OCI-LY7 (cell line): ENCODE results near the gene PALD1. TPM values are rescaled to one million over a fixed set of nuclear protein-coding genes. Genes with fewer than 3 reads are reported as not detected.

Experiments used
- BruUV-seq: library from RNA; stranded (reverse); fragments of 400-500 nt; replicated peaks from 2 replicates; lab custom pipeline; 2021; lab: Mats Ljungman, UMichigan
- CTCF ChIA-PET: fragments of 300-600 bp; sonication (Branson Sonifier 250); formaldehyde crosslinking; loops from one replicate; lab custom pipeline; 2022; ENCODE audit warnings: antibody characterized with exemption; ENCODE audit not compliant: unreplicated experiment; lab: Charles Lee
- POLR2A ChIA-PET: fragments of 300-600 bp; sonication (Branson Sonifier 250); formaldehyde crosslinking; loops from one replicate; lab custom pipeline; 2022; ENCODE audit warnings: antibody characterized with exemption; lab: Charles Lee
- DNase-seq: peaks from one replicate; pipeline ENCODE4 v3.0.0-alpha.2; 2015; ENCODE audit warnings: low spot score
- H2AFZ ChIP-seq: fragments of 200-600 bp; sonication (generic), shearing (Covaris generic); 2 replicates; pipeline ENCODE4 v1.6.1; 2014; ENCODE audit warnings: mild to moderate bottlenecking, antibody characterized with exemption, low read length, moderate library complexity
- H3K27ac ChIP-seq: fragments of 200-600 bp; sonication (generic); 2 replicates; pipeline ENCODE4 v1.5.1; 2014; ENCODE audit warnings: mixed run types, low read depth, mild to moderate bottlenecking, moderate library complexity, low read length, inconsistent platforms; ENCODE audit not compliant: poor library complexity, severe bottlenecking
- H3K36me3 ChIP-seq: fragments of 200-600 bp; sonication (generic); 2 replicates; pipeline ENCODE4 v1.6.1; 2014; ENCODE audit warnings: mild to moderate bottlenecking, antibody characterized with exemption, low read length, moderate library complexity, mixed read lengths; ENCODE audit not compliant: insufficient read depth
- H3K4me1 ChIP-seq: fragments of 200-600 bp; sonication (generic); 2 replicates; pipeline ENCODE4 v1.5.1; 2014; ENCODE audit warnings: mild to moderate bottlenecking, low read length; ENCODE audit not compliant: insufficient read depth, poor library complexity, severe bottlenecking
- H3K4me2 ChIP-seq: fragments of 200-600 bp; sonication (generic); 2 replicates; pipeline ENCODE4 v1.6.1; 2014; ENCODE audit warnings: mild to moderate bottlenecking, low read length
- H3K4me3 ChIP-seq: fragments of 200-600 bp; sonication (generic); 2 replicates; pipeline ENCODE4 v1.5.1; 2014; ENCODE audit warnings: mild to moderate bottlenecking, low read depth, low read length; ENCODE audit not compliant: poor library complexity, severe bottlenecking
- H3K79me2 ChIP-seq: fragments of 200-600 bp; sonication (generic); 2 replicates; pipeline ENCODE4 v1.6.1; 2016; ENCODE audit warnings: low read depth, mild to moderate bottlenecking, low read length, moderate library complexity, mixed read lengths; ENCODE audit not compliant: insufficient read depth
- H3K9me2 ChIP-seq: fragments of 200-600 bp; sonication (generic); 2 replicates; pipeline ENCODE4 v1.6.1; 2016; ENCODE audit warnings: mild to moderate bottlenecking, low read length, mixed read lengths; ENCODE audit not compliant: insufficient read depth
- H3K9me3 ChIP-seq: fragments of 200-600 bp; sonication (generic); 2 replicates; pipeline ENCODE4 v1.6.1; 2014; ENCODE audit warnings: mild to moderate bottlenecking, mixed run types, low read length, mixed read lengths
- H4K20me1 ChIP-seq: fragments of 200-600 bp; sonication (generic); 2 replicates; pipeline ENCODE4 v1.6.1; 2014; ENCODE audit warnings: mild to moderate bottlenecking, antibody characterized with exemption, low read length, moderate library complexity, mixed read lengths; ENCODE audit not compliant: insufficient read depth
- EZH2phosphoT487 ChIP-seq: fragments of 200-600 bp; sonication (generic); IDR thresholded peaks from 2 replicates; pipeline ENCODE4 v1.6.1; 2018; ENCODE audit warnings: low read depth, borderline replicate concordance, mild to moderate bottlenecking, mixed run types, antibody characterized with exemption, low read length, moderate library complexity, mixed read lengths
- intact Hi-C: fragments of 100-400 bp; cut with micrococcal nuclease; formaldehyde crosslinking; loops from one replicate; pipeline ENCODE4 v1.10.0; 2022; ENCODE audit not compliant: unreplicated experiment
- total RNA-seq, 2 experiments: library from RNA; depleted of rRNA in 1 of 2; stranded (reverse); fragments of >200 nt in 1 of 2; shearing (Covaris generic) in 1 of 2; gene quantifications; 2 replicates each; pipeline ENCODE4 v1.2.3, GENCODE V29; 2014 to 2022
- TF ChIP-seq, protein P1 (sequence below): fragments of 200-600 bp; sonication (generic); conservative IDR thresholded peaks from 2 replicates; pipeline ENCODE4 v1.5.1; 2014; ENCODE audit warnings: mild to moderate bottlenecking, antibody characterized with exemption, low read length, moderate library complexity, mixed read lengths

PALD1 gene
- total RNA-seq, 2 experiments from 2014 or later = 52.7 to 66.7 TPM

DNA sequence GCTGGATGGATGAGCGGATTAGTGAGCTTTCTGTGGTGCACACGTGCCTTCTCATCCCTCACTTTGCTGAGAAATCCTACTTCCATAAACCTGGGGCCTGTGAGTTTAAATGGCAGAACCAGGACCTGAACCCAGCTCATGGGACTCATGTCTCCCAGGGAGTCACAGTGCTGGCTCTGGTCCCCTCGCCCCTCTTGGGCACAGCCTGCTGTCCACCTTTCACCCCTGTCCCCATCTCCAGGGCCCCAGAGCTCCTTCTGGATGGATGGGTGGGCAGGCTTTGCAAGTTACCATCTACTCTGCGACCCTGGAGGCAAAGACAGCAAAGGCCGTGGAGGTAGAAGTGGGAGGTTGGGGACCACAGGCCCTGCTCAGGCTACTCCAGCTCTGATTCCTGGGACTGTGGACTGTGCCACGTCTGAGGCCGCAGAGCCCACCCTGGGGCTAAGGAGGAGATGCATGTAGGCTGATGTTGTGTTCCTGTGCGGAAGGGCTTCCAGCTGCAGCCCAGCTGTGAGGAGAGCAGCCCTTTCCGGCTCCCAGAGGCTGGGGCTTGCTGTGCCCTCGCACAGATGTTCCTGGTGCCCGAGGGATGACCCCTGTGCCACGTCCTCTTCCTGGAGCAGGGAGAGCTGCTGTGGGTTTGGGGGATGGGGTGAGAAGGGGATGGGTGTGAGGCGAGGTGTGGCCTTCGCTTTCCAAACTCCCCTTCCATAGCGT, 83.6 kb downstream of the PALD1 start:
- Histone ChIP-seq H3K9me3 (no peaks in the 10 kb centered on the region), H3K4me3 (peak overlapping the region; percentile 33), H3K36me3 (peaks cover 39% of the 10 kb centered on the region; the same call in 1 of the 2 replicates), H4K20me1 (no peaks in the 10 kb centered on the region), H3K4me1 (peaks cover 66% of the 10 kb centered on the region), H3K79me2 (no peaks in the 10 kb centered on the region), H3K4me2 (peak overlapping the region; percentile 56), H3K27ac (peak overlapping the region; percentile 73), H3K9me2 (no peaks in the 10 kb centered on the region), H2AFZ (no peak overlapping the region)
- POLR2A ChIA-PET = interaction anchor here (0.5 to 2.7 kb wide), 6 partner anchors 11 to 197 kb away, joined by 3 to 15 read pairs (median 4); no protein-coding TSS in a partner anchor
- TF ChIP-seq, protein P1, sequence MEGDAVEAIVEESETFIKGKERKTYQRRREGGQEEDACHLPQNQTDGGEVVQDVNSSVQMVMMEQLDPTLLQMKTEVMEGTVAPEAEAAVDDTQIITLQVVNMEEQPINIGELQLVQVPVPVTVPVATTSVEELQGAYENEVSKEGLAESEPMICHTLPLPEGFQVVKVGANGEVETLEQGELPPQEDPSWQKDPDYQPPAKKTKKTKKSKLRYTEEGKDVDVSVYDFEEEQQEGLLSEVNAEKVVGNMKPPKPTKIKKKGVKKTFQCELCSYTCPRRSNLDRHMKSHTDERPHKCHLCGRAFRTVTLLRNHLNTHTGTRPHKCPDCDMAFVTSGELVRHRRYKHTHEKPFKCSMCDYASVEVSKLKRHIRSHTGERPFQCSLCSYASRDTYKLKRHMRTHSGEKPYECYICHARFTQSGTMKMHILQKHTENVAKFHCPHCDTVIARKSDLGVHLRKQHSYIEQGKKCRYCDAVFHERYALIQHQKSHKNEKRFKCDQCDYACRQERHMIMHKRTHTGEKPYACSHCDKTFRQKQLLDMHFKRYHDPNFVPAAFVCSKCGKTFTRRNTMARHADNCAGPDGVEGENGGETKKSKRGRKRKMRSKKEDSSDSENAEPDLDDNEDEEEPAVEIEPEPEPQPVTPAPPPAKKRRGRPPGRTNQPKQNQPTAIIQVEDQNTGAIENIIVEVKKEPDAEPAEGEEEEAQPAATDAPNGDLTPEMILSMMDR = no peak
- TF ChIP-seq EZH2phosphoT487 = no peak
- DNase-seq = no peak
- CTCF ChIA-PET = interaction anchor here (0.6 to 1.6 kb wide), 2 partner anchors 23 to 142 kb away, joined by 3 to 7 read pairs; no protein-coding TSS in a partner anchor
- intact Hi-C loops = no loop called here
- BruUV-seq = no TSS peak

DNA sequence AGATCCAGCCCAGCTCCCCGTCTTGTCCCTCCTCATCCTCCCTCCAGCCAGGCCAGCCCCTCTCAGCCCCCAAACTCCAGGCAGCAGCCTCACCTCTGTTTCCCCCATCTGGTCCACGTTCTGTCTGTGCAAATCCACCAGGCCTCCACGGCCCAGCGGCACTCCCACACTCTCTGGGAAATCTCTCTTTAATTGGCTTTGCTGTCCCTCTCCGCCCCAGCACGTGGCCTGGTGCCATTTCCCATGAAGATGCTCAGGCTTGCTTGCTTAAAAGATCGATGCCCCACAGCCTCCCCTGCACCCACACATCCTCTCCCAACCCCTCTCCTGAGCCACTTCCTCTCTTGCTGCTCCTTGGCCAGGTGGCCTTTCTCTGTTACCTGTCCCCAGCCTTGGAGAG, 84.7 kb downstream of the PALD1 start:
- Histone ChIP-seq H2AFZ (no peak overlapping the region), H3K9me3 (no peaks in the 10 kb centered on the region), H4K20me1 (no peaks in the 10 kb centered on the region), H3K4me2 (no peak overlapping the region), H3K36me3 (peaks cover 42% of the 10 kb centered on the region; the same call in 1 of the 2 replicates), H3K79me2 (no peaks in the 10 kb centered on the region), H3K4me1 (peaks cover 56% of the 10 kb centered on the region), H3K4me3 (no peak overlapping the region), H3K9me2 (no peaks in the 10 kb centered on the region), H3K27ac (no peak overlapping the region)
- TF ChIP-seq, protein P1 = no peak
- TF ChIP-seq EZH2phosphoT487 = no peak
- CTCF ChIA-PET = no interaction called here
- DNase-seq = no peak
- no TSS peak for BruUV-seq
- POLR2A ChIA-PET = interaction anchor here (1.4 kb wide), 1 partner anchor 13 kb away, joined by 4 read pairs; no protein-coding TSS in a partner anchor
- intact Hi-C loops = no loop called here
